Common myeloid progenitor, CD34-positive (primary cell): ENCODE measurements around the gene SULT1C4.

Experiments used
- CTCF ChIA-PET: fragments of 350-600 bp; sonication (Branson Sonifier 250); formaldehyde crosslinking; loops from one replicate; lab custom pipeline; 2021; ENCODE audit warnings: antibody characterized with exemption; lab: Charles Lee
- POLR2A ChIA-PET: fragments of 350-600 bp; sonication (Branson Sonifier 250); formaldehyde crosslinking; loops from one replicate; lab custom pipeline; 2021; ENCODE audit warnings: antibody characterized with exemption; lab: Charles Lee
- DNase-seq, 3 donors: peaks; one replicate each; pipeline versions ENCODE4 v3.0.0 to v3.0.0-alpha.2; 2013
- H3K27ac ChIP-seq, 2 experiments: 1 replicate in 1 of 2; 2 replicates in 1 of 2; pipeline ENCODE4 v1.7.0; 2013; ENCODE audit warnings: inconsistent platforms in 2 of 2, low read length in 2 of 2, mild to moderate bottlenecking in 2 of 2, low read depth in 1 of 2, moderate library complexity in 1 of 2; ENCODE audit not compliant: severe bottlenecking in 2 of 2, insufficient read depth in 1 of 2, poor library complexity in 1 of 2
- H3K27me3 ChIP-seq, 5 experiments: replicated peaks in 2 of 5; 1 replicate in 3 of 5; 2 replicates in 2 of 5; pipeline versions ENCODE4 v1.6.1 to v1.7.0; 2013; ENCODE audit warnings: low read length in 4 of 5, mild to moderate bottlenecking in 2 of 5, moderate library complexity in 2 of 5, inconsistent platforms in 1 of 5; ENCODE audit not compliant: insufficient read depth in 5 of 5, control insufficient read depth in 4 of 5
- H3K36me3 ChIP-seq, 4 experiments: 1 replicate in 2 of 4; 2 replicates in 2 of 4; pipeline versions ENCODE4 v1.6.1 to v1.7.0; 2013; ENCODE audit warnings: low read length in 3 of 4, control low read depth in 1 of 4, mild to moderate bottlenecking in 1 of 4; ENCODE audit not compliant: control insufficient read depth in 4 of 4, insufficient read depth in 4 of 4
- H3K4me1 ChIP-seq, 4 experiments: 1 replicate in 3 of 4; 2 replicates in 1 of 4; pipeline versions ENCODE4 v1.6.1 to v1.7.1; 2013; ENCODE audit warnings: low read length in 3 of 4, mild to moderate bottlenecking in 3 of 4, control low read depth in 1 of 4, inconsistent platforms in 1 of 4, moderate library complexity in 1 of 4; ENCODE audit not compliant: control insufficient read depth in 4 of 4, insufficient read depth in 4 of 4; ENCODE audit errors: control extremely low read depth in 1 of 4
- H3K4me3 ChIP-seq, 7 experiments: 1 replicate in 4 of 7; 2 replicates in 3 of 7; pipeline versions ENCODE4 v1.5.1 to v1.7.0; 2013; ENCODE audit warnings: mild to moderate bottlenecking in 7 of 7, low read length in 6 of 7, moderate library complexity in 6 of 7, inconsistent platforms in 2 of 7, low read depth in 2 of 7, control low read depth in 1 of 7; ENCODE audit not compliant: insufficient read depth in 4 of 7, control insufficient read depth in 1 of 7; ENCODE audit errors: extremely low read depth in 1 of 7
- H3K9me3 ChIP-seq, 5 experiments: 1 replicate in 4 of 5; 2 replicates in 1 of 5; pipeline versions ENCODE4 v1.6.1 to v1.7.1; 2013; ENCODE audit warnings: low read length in 4 of 5, mild to moderate bottlenecking in 2 of 5, inconsistent platforms in 1 of 5, low read depth in 1 of 5, moderate library complexity in 1 of 5; ENCODE audit not compliant: control insufficient read depth in 4 of 5, insufficient read depth in 2 of 5; ENCODE audit errors: control extremely low read depth in 1 of 5
- WGBS: methylation state at CpG from one replicate; pipeline ENCODE4 v1.1.5; 2013; ENCODE audit not compliant: insufficient coverage; 5-methylcytosine and 5-hydroxymethylcytosine counted together

The SULT1C4 gene

DNA sequence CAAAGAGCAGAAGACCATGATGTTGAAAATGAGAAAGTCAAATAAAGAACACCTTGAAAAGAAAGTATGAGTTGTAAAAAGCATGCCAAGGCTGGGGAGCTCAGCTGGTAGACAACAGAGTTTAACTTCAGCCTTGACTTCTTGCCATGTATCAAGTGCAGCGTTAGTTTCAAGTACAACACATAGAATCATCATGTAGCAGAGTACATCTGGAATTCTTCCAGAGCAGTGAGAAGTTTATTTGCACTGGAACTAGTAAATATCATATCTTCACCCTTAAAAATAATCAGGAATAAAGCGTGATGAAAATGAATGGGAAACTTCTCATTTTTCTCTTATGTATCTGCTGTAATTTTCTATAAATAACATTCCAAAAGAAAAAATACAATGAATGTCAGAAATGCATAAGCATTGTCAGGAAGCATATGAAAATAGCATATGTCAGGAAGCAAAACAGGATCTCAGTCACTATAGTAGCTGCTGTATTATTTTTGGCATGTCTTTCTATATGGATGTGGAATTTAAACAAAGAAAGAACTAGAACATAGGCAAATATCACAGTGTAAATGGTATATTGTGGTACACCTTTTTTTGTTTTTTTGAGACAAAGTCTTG, 10.1 kb upstream of the SULT1C4 start:
- ChIA-PET POLR2A (no interaction called here), CTCF (no interaction called here)
- peaks cover 0 to 8% (median 3%) of the 10 kb centered on the region in 5 experiments for H3K9me3 ChIP-seq

DNA sequence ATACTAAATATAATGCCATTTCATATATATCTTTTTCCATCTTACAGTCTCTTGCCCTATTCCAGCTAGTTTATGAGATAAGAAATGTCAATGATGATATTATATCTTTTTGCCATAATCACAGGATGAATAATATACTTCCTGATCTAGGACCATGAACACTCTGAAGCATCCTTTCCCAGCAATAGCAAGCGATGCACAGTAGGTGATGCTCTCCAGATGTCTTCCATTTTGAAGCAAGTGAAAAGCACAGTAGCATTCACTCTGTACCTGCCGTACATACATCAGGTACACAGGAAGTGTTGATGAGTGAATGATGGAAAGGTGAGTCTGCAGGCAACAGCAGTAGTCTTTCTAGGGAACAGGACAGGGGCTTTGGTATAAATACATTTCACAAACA, 8.6 kb upstream of the SULT1C4 start:
- 100% methylated on average over 2 of the region's 2 CpGs for WGBS
- Histone ChIP-seq H3K9me3 (peaks cover 0 to 8% (median 3%) of the 10 kb centered on the region in 5 experiments), H3K4me3 (no peak overlapping the region), H3K27ac (no peak overlapping the region), H3K27me3 (no peaks in the 10 kb centered on the region), H3K36me3 (no peaks in the 10 kb centered on the region), H3K4me1 (peaks cover 0 to under 1% (median 0%) of the 10 kb centered on the region in 4 experiments)
- POLR2A ChIA-PET, result no interaction called here
- CTCF ChIA-PET, result interaction anchor here (0.7 to 1.3 kb wide), 4 partner anchors 8 to 19 kb away, joined by 3 read pairs; partner anchors contain the start of gene SULT1C4
- DNase-seq, result no peak

More for the DNA sequence above, 10.1 kb upstream of the SULT1C4 start:
- H3K36me3 ChIP-seq, result no peaks in the 10 kb centered on the region
- H3K27me3 ChIP-seq, result no peaks in the 10 kb centered on the region
- WGBS, result no CpG with 5 or more reads among the region's 2 CpGs
- peaks cover 0 to 15% (median 10%) of the 10 kb centered on the region in 4 experiments for H3K4me1 ChIP-seq
- H3K4me3 ChIP-seq, result no peak overlapping the region
- no peak for DNase-seq
- no peak overlapping the region for H3K27ac ChIP-seq

DNA sequence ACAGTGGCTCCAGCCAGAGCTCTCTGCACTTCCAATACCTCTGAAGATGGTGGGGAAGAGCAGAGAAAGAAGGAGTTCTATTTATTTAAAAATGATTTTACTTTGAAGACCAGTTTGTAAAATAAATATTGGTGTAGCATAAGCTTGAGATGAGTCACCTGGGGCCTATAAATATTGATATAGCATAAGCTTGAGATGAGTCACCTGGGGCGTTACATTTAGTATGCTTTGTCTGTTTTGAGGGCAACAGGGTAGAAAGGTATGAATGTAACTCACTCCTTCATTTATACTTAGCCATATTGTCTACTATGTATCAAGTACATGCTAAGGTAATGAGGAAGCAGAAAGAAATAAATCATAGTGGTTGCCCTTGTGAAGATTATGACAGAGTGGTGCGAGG, 7.7 kb upstream of the SULT1C4 start:
- no CpG with 5 or more reads among the region's 2 CpGs for WGBS
- peak in 1 of 3 donors; percentile 12 for DNase-seq
- Histone ChIP-seq H3K27ac (no peak overlapping the region), H3K4me1 (no peaks in the 10 kb centered on the region), H3K4me3 (no peak overlapping the region), H3K36me3 (no peaks in the 10 kb centered on the region), H3K27me3 (no peaks in the 10 kb centered on the region), H3K9me3 (peaks cover 0 to 5% (median 0%) of the 10 kb centered on the region in 5 experiments)
- ChIA-PET CTCF (interaction anchor here (1.2 kb wide), 2 partner anchors 9 to 15 kb away, joined by 3 read pairs; no protein-coding TSS in a partner anchor), POLR2A (no interaction called here)

DNA sequence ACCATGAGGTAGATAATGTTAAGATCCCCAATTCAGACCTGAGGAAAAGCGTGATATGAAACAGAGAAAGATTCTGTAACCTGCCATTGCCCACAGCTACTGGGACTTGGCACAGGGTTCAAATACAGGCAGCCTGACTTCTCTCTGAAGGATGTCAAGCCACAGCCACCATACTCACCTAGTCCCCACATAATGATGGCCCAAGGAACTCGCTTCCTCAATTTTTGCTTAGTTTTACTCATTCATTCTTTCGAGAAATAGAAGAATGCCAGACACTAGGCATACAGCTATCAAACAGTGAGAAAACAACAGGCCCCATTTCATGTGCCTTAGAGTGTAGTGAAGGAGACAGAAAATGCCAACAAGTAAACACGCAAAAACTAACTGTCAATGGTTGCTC, 980 bp upstream of the SULT1C4 start:
- H3K4me3 ChIP-seq, result no peak overlapping the region
- POLR2A ChIA-PET, result interaction anchor here (0.8 kb wide), 1 partner anchor 9 kb away, joined by 3 read pairs; no protein-coding TSS in a partner anchor
- no peaks in the 10 kb centered on the region for H3K9me3 ChIP-seq
- CTCF ChIA-PET, result interaction anchor here (1.0 to 1.6 kb wide), 2 partner anchors 63 to 207 kb away, joined by 3 read pairs; no protein-coding TSS in a partner anchor
- H3K27ac ChIP-seq, result no peak overlapping the region
- no peak for DNase-seq
- H3K4me1 ChIP-seq, result peaks cover 5 to 24% (median 18%) of the 10 kb centered on the region in 4 experiments
- H3K27me3 ChIP-seq, result no peaks in the 10 kb centered on the region
- peaks cover 0 to 2% (median under 1%) of the 10 kb centered on the region in 4 experiments for H3K36me3 ChIP-seq
- 100% methylated on average over 4 of the region's 4 CpGs for whole genome bisulfite sequencing

DNA sequence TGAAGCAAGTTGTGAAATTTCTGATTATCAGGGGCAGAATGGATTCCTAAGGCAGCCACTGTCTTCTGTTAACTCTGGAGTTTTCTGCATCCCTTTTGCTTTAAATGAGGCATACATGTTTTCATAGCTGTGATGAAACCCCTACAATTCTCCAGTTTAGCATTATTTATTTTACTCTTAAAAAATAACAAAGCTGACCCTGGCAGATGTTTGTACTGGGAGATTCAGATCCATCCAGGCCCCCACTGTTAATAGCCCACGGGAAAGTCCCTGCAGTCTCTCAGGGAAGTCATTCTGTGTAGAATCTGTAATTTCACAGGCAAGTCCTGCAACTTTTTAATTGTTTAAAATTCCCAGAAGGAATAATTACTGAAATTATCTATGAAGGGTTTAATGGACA, 353 bp upstream of the SULT1C4 start:
- POLR2A ChIA-PET, result no interaction called here

DNA sequence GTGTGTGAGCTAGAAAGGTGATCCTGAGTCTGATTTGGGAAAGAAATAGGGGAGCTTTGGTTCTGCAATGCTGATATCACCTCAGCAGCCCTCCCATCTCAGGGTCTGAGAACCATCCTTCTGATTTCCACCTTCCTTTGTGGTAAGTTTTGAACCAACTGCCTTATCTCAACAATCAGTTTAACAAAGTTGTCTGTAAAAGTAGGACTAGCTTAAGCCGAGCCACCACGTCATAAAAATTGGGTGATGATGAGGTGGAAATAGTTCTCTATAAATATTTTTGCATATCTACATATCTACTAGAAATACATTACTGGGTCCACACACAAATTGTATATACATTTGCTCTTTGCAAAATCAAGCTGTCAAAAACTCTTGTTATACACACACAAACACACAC, 1.1 kb downstream of the SULT1C4 start:
- peak overlapping the region in 5 of 7 experiments; percentile 66 to 90 (median 76) for H3K4me3 ChIP-seq
- WGBS, result no CpG with 5 or more reads among the region's 2 CpGs
- peaks cover 5 to 24% (median 18%) of the 10 kb centered on the region in 4 experiments for H3K4me1 ChIP-seq
- no peaks in the 10 kb centered on the region for H3K27me3 ChIP-seq
- DNase-seq, result peak in 2 of 3 donors; percentile 45 to 63
- CTCF ChIA-PET, result interaction anchor here (1.2 to 1.8 kb wide), 2 partner anchors 9 to 16 kb away, joined by 3 to 4 read pairs; no protein-coding TSS in a partner anchor
- peak overlapping the region; percentile 77 to 81 for H3K27ac ChIP-seq
- POLR2A ChIA-PET, result interaction anchor here (0.6 to 1.1 kb wide), 2 partner anchors 17 to 1593 kb away, joined by 3 read pairs; no protein-coding TSS in a partner anchor
- no peaks in the 10 kb centered on the region for H3K9me3 ChIP-seq
- H3K36me3 ChIP-seq, result peaks cover 0 to 15% (median 7%) of the 10 kb centered on the region in 4 experiments

More for the DNA sequence above, 353 bp upstream of the SULT1C4 start:
- CTCF ChIA-PET, result interaction anchor here (1.0 to 1.8 kb wide), 3 partner anchors 8 to 207 kb away, joined by 3 read pairs; no protein-coding TSS in a partner anchor
- peak overlapping the region; percentile 77 to 81 for H3K27ac ChIP-seq
- H3K36me3 ChIP-seq, result peaks cover 0 to 7% (median 2%) of the 10 kb centered on the region in 4 experiments
- peak overlapping the region; percentile 37 to 90 (median 74) for H3K4me3 ChIP-seq
- H3K4me1 ChIP-seq, result peaks cover 5 to 24% (median 18%) of the 10 kb centered on the region in 4 experiments
- no peaks in the 10 kb centered on the region for H3K27me3 ChIP-seq
- 0% methylated on average over 1 of the region's 1 CpG for WGBS
- DNase-seq, result peak in 2 of 3 donors; percentile 62 to 73
- no peaks in the 10 kb centered on the region for H3K9me3 ChIP-seq

DNA sequence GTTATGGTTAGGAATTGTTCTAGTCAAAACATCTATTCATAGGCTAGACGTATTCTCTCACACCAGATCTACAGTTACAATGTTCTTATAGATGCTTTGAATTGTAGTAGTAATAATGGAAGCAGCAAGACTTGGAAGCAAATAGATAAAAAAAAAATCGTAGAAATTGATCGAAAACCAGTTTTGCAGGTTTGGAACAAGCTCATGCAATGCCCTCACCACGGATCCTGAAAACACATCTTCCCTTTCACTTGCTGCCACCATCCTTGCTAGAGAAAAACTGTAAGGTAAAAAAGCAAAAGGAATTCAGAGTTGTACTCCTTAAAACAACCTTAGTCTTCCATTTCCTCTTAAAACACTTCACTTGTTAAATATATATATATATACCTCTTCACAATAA, 4.4 kb downstream of the SULT1C4 start:
- H3K27me3 ChIP-seq, result no peaks in the 10 kb centered on the region
- H3K36me3 ChIP-seq, result peaks cover 2 to 29% (median 19%) of the 10 kb centered on the region in 4 experiments
- ChIA-PET POLR2A (no interaction called here), CTCF (interaction anchor here (0.6 kb wide), 1 partner anchor 79 kb away, joined by 3 read pairs; no protein-coding TSS in a partner anchor)
- peaks cover 5 to 22% (median 16%) of the 10 kb centered on the region in 4 experiments for H3K4me1 ChIP-seq
- H3K4me3 ChIP-seq, result no peak overlapping the region
- no peaks in the 10 kb centered on the region for H3K9me3 ChIP-seq
- no peak overlapping the region for H3K27ac ChIP-seq
- DNase-seq, result no peak
- 100% methylated on average over 3 of the region's 4 CpGs for WGBS
